A549 (cell line): ENCODE results near the gene INO80. TPM values are rescaled to one million over a fixed set of nuclear protein-coding genes. Genes with fewer than 3 reads are reported as not detected.
A peak's percentile ranks its signal among the peaks of the same experiment; 100 is the strongest.
"Not testable (repeated sequence)": the region's sequence is repeated elsewhere in the genome, so short reads cannot be mapped to it uniquely, and the experiment has no call there.

Experiments
- ATAC-seq, 2 experiments: fragments of 200-7000 bp in 1 of 2; fragments of >200 bp in 1 of 2; cut with Nextera tagmentation in 1 of 2; cut with Tn5 transposase in 1 of 2; 3 replicates each; pipeline versions ENCODE4 v1.8.0 to v1.9.1; 2018 to 2020; ENCODE audit warnings: mild to moderate bottlenecking in 1 of 2, moderate library complexity in 1 of 2
- CTCF ChIA-PET: fragments of 300-600 bp; sonication (Branson Sonifier 250); formaldehyde crosslinking; extraction: SDS; loops from one replicate; lab custom pipeline; 2021; ENCODE audit warnings: antibody characterized with exemption, inconsistent platforms; lab: Yijun Ruan, JAX
- POLR2A ChIA-PET: fragments of 350-600 bp; formaldehyde crosslinking; extraction: SDS; loops from one replicate; lab custom pipeline; 2021; ENCODE audit warnings: antibody characterized with exemption, inconsistent platforms; lab: Yijun Ruan, JAX
- DNase-seq, 2 experiments: peaks; one replicate each; pipeline versions ENCODE4 v3.0.0 to v3.0.0-alpha.2; 2011 to 2016; ENCODE audit warnings: low read depth in 1 of 2, low spot score in 1 of 2
- FAIRE-seq: peaks from 2 replicates; lab custom pipeline; 2011; peaks lifted over from hg19 to GRCh38; lab: Jason Lieb, UNC
- H3K27ac ChIP-seq, 2 experiments: fragments of >200 bp; sonication (Bioruptor Twin); formaldehyde crosslinking; 3 replicates each; pipeline ENCODE4 v1.5.1; 2016 to 2017
- H3K4me1 ChIP-seq: fragments of >200 bp; sonication (Bioruptor Twin); formaldehyde crosslinking; 3 replicates; pipeline ENCODE4 v1.6.1; 2016
- H3K4me2 ChIP-seq: fragments of >200 bp; sonication (Bioruptor Twin); formaldehyde crosslinking; 3 replicates; pipeline ENCODE4 v1.6.1; 2016
- H3K4me3 ChIP-seq: fragments of >200 bp; sonication (Bioruptor Twin); formaldehyde crosslinking; 3 replicates; pipeline ENCODE4 v1.5.1; 2016
- H3K9me3 ChIP-seq: fragments of >200 bp; sonication (Bioruptor Twin); formaldehyde crosslinking; 3 replicates; pipeline ENCODE4 v1.6.1; 2016
- ATOH8 ChIP-seq: fragments of 250-450 bp; sonication (Bioruptor Pico); IDR thresholded peaks from 2 replicates; pipeline ENCODE4 v1.5.0; 2020; ENCODE audit warnings: low read depth, mild to moderate bottlenecking, moderate library complexity
- ESRRA ChIP-seq: fragments of 150-350 bp; IDR thresholded peaks from 2 replicates; pipeline ENCODE4 v1.6.1; 2014; ENCODE audit warnings: mild to moderate bottlenecking, low read length, borderline replicate concordance
- HEYL ChIP-seq: fragments of 250-450 bp; sonication (Bioruptor Pico); IDR thresholded peaks from 2 replicates; pipeline ENCODE4 v1.8.0; 2021; ENCODE audit warnings: mild to moderate bottlenecking, moderate library complexity
- HOXA7 ChIP-seq: fragments of 250-450 bp; sonication (Bioruptor Pico); IDR thresholded peaks from 2 replicates; pipeline ENCODE4 v1.5.0; 2020; ENCODE audit warnings: mild to moderate bottlenecking, moderate library complexity
- HOXB13 ChIP-seq: fragments of 250-450 bp; sonication (Bioruptor Pico); IDR thresholded peaks from 2 replicates; pipeline ENCODE4 v1.5.0; 2020; ENCODE audit warnings: low read depth, mild to moderate bottlenecking, moderate library complexity
- MAFK ChIP-seq: fragments of 450-650 bp; IDR thresholded peaks from 2 replicates; pipeline ENCODE4 v1.6.1; 2014; ENCODE audit not compliant: partially characterized antibody
- MAZ ChIP-seq: fragments of 150-350 bp; IDR thresholded peaks from 2 replicates; pipeline ENCODE4 v1.6.1; 2014; ENCODE audit warnings: antibody characterized with exemption, low read depth, low read length, borderline replicate concordance
- MYC ChIP-seq: IDR thresholded peaks from 2 replicates; pipeline ENCODE4 v1.6.1; 2012; ENCODE audit warnings: mild to moderate bottlenecking, inconsistent platforms, low read length, improper control_type of control experiment, borderline replicate concordance
- RAD21 ChIP-seq, 2 experiments: fragments of >200 bp in 1 of 2; sonication (Bioruptor Twin) in 1 of 2; formaldehyde crosslinking in 1 of 2; IDR thresholded peaks in 1 of 2; conservative IDR thresholded peaks in 1 of 2; 2 replicates in 1 of 2; 3 replicates in 1 of 2; pipeline ENCODE4 v1.6.1; 2012 to 2018; ENCODE audit warnings: inconsistent platforms in 1 of 2
- RARB ChIP-seq: fragments of 250-450 bp; sonication (Bioruptor Pico); IDR thresholded peaks from 2 replicates; pipeline ENCODE4 v1.8.0; 2021; ENCODE audit warnings: mild to moderate bottlenecking, moderate library complexity
- RCOR1 ChIP-seq: fragments of 150-350 bp; IDR thresholded peaks from 2 replicates; pipeline ENCODE4 v1.6.1; 2014; ENCODE audit warnings: antibody characterized with exemption, low read length, low read depth
- RNF2 ChIP-seq: fragments of 200-600 bp; sonication (generic); IDR thresholded peaks from 2 replicates; pipeline ENCODE4 v1.6.1; 2016; ENCODE audit warnings: low read depth, mild to moderate bottlenecking, antibody characterized with exemption, moderate library complexity, borderline replicate concordance
- TP53 ChIP-seq: fragments of 250-450 bp; sonication (Bioruptor Pico); IDR thresholded peaks from 2 replicates; pipeline ENCODE4 v1.5.0; 2021; ENCODE audit warnings: mild to moderate bottlenecking, moderate library complexity
- ZNF302 ChIP-seq: fragments of 250-450 bp; sonication (Bioruptor Pico); IDR thresholded peaks from 2 replicates; pipeline ENCODE4 v1.9.0; 2021; ENCODE audit warnings: inconsistent platforms, mild to moderate bottlenecking, moderate library complexity
- WGBS: methylation state at CpG from one replicate; pipeline ENCODE4 v1.1.6; 2017; ENCODE audit errors: missing lambda C conversion rate; 5-methylcytosine and 5-hydroxymethylcytosine counted together
- polyA plus RNA-seq, 4 experiments: library from polyadenylated mRNA; depleted of rRNA in 3 of 4; stranded (reverse); fragments of >200 nt; fragmentation: RNase III in 1 of 4; extraction: RNeasy Plus Mini Kit Qiagen cat#74134 plus additional on column Dnase treatment in 1 of 4; gene quantifications; 2 replicates in 3 of 4; 3 replicates in 1 of 4; pipeline ENCODE4 v1.2.3, GENCODE V29; 2011 to 2017

The INO80 gene
- polyA plus RNA-seq, 2 of the 4 experiments (the other 2 are of a cell fraction): 6.7 to 10.9 TPM

DNA sequence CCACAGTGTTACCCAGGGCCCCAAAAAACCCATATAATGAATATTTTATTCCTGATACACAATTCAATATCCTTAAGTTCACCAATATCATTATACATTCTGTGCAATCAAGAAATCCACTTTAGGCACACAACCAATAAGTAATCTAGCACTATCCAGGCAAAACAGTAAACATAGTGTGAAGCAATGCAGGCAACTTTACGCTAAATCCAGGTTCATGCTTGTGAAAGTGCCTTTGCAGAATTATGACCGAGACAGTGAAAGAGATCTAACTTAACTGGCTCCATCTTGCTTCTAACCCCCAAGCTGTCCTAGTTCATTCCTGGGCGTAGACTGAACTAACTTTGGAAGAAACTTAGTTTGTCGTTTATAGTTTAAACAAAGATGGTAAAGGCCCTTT lies 34.2 kb upstream of the INO80 start (continued):
- TF ChIP-seq HOXA7 (CRISPR knock-in tag) (no peak), ZNF302 (CRISPR knock-in tag) (no peak), HOXB13 (CRISPR knock-in tag) (no peak)

GRCh38 chr15:41148065-41148464 lies 32.0 kb upstream of the INO80 start:
- TF ChIP-seq MAZ (no peak), MAFK (peak; percentile 15), TP53 (CRISPR knock-in tag) (no peak)
- no peak for ATAC-seq
- POLR2A ChIA-PET: no interaction called here
- Histone ChIP-seq H3K27ac (no peak overlapping the region), H3K4me3 (no peak overlapping the region), H3K4me2 (no peak overlapping the region), H3K4me1 (peaks cover 6% of the 10 kb centered on the region; the same call in 1 of the 3 replicates), H3K9me3 (no peaks in the 10 kb centered on the region)
- 71% methylated on average over 2 of the region's 2 CpGs for WGBS
- FAIRE-seq: no peak
- CTCF ChIA-PET: no interaction called here
- DNase-seq: no peak

GRCh38 chr15:41139619-41140018 lies 23.5 kb upstream of the INO80 start:
- CTCF ChIA-PET: interaction anchor here (1.7 kb wide), 1 partner anchor 198 kb away, joined by 6 read pairs; no protein-coding TSS in a partner anchor
- H3K9me3 ChIP-seq: no peaks in the 10 kb centered on the region
- H3K4me1 ChIP-seq: peaks cover 9% of the 10 kb centered on the region
- POLR2A ChIA-PET: no interaction called here
- TF ChIP-seq HEYL (CRISPR knock-in tag): no peak
- no peak for TF ChIP-seq MYC
- TF ChIP-seq RNF2: no peak
- no peak for TF ChIP-seq TP53 (CRISPR knock-in tag)
- TF ChIP-seq RARB: no peak
- no peak for TF ChIP-seq RAD21 (conservative IDR thresholded peaks at IDR 0.05 in 1 of 2, IDR thresholded peaks at IDR 0.05 in 1 of 2)
- TF ChIP-seq ESRRA: no peak
- no peak for TF ChIP-seq RCOR1
- DNase-seq (no peak), FAIRE-seq (no peak), ATAC-seq (no peak)
- WGBS: 78% methylated on average over 5 of the region's 5 CpGs
- no peak overlapping the region for H3K27ac ChIP-seq
- no peak overlapping the region for H3K4me2 ChIP-seq
- no peak overlapping the region for H3K4me3 ChIP-seq

DNA sequence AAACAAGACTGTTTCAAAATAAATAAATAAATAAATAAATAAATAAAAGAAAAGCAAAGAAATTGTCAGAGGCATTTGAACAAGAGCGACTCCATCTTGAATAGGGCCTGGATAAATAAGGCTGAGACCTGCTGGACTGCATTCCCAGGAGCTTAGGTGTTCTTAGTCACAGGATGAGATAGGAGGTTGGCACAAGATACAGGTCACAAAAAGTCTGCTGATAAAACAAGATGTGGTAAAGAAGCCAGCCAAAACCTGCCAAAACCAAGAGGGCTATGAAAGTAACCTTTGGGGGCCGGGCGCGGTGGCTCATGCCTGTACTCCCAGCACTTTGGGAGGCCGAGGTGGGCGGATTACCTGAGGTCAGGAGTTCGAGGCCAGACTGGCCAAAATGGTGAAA lies 23.0 kb upstream of the INO80 start:
- ATAC-seq: not testable (repeated sequence)

DNA sequence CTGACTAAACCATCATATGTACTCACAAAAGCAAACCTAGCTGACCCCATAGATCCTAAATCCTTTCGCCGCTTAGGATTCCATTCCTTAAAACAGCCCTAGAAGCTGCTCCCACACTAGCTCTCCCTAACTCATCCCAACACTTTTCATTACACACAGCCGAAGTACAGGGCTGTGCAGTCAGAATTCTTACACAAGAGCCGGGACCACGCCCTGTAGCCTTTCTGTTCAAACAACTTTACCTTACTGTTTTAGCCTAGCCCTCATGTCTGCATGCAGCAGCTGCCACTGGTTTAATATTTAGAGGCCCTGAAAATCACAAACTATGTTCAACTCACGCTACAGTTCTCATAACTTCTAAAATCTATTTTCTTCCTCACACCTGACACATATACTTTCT lies 19.5 kb upstream of the INO80 start:
- FAIRE-seq, DNase-seq, ATAC-seq, H3K9me3 ChIP-seq, H3K4me1 ChIP-seq, POLR2A ChIA-PET, H3K4me3 ChIP-seq: not testable (repeated sequence)
- peak overlapping the region; percentile 36; the same call in 2 of the 3 replicates for H3K4me2 ChIP-seq
- WGBS: 59% methylated on average over 6 of the region's 6 CpGs
- CTCF ChIA-PET: interaction anchor here (0.6 kb wide), 1 partner anchor 72 kb away, joined by 3 read pairs; no protein-coding TSS in a partner anchor
- H3K27ac ChIP-seq: peak overlapping the region in 1 of 2 experiments; percentile 53; a peak in 2 of 6 replicates

More for the DNA sequence above, 23.0 kb upstream of the INO80 start:
- H3K4me2 ChIP-seq, DNase-seq, H3K4me3 ChIP-seq, H3K27ac ChIP-seq, H3K9me3 ChIP-seq, H3K4me1 ChIP-seq, CTCF ChIA-PET, POLR2A ChIA-PET, FAIRE-seq: not testable (repeated sequence)
- WGBS: 92% methylated on average over 7 of the region's 7 CpGs
- 0 out of 2 replicates have a peak, but pooled peaks have one; percentile 23 for TF ChIP-seq ATOH8
